OCI-LY7 (cell line): ENCODE results near the gene KIF1B. TPM values are rescaled to one million over a fixed set of nuclear protein-coding genes. Genes with fewer than 3 reads are reported as not detected.

Experiments used
- BruUV-seq: library from RNA; stranded (reverse); fragments of 400-500 nt; replicated peaks from 2 replicates; lab custom pipeline; 2021; lab: Mats Ljungman, UMichigan
- CTCF ChIA-PET: fragments of 300-600 bp; sonication (Branson Sonifier 250); formaldehyde crosslinking; loops from one replicate; lab custom pipeline; 2022; ENCODE audit warnings: antibody characterized with exemption; ENCODE audit not compliant: unreplicated experiment; lab: Charles Lee
- POLR2A ChIA-PET: fragments of 300-600 bp; sonication (Branson Sonifier 250); formaldehyde crosslinking; loops from one replicate; lab custom pipeline; 2022; ENCODE audit warnings: antibody characterized with exemption; lab: Charles Lee
- DNase-seq: peaks from one replicate; pipeline ENCODE4 v3.0.0-alpha.2; 2015; ENCODE audit warnings: low spot score
- H2AFZ ChIP-seq: fragments of 200-600 bp; sonication (generic), shearing (Covaris generic); 2 replicates; pipeline ENCODE4 v1.6.1; 2014; ENCODE audit warnings: mild to moderate bottlenecking, antibody characterized with exemption, low read length, moderate library complexity
- H3K27ac ChIP-seq: fragments of 200-600 bp; sonication (generic); 2 replicates; pipeline ENCODE4 v1.5.1; 2014; ENCODE audit warnings: mixed run types, low read depth, mild to moderate bottlenecking, moderate library complexity, low read length, inconsistent platforms; ENCODE audit not compliant: poor library complexity, severe bottlenecking
- H3K36me3 ChIP-seq: fragments of 200-600 bp; sonication (generic); 2 replicates; pipeline ENCODE4 v1.6.1; 2014; ENCODE audit warnings: mild to moderate bottlenecking, antibody characterized with exemption, low read length, moderate library complexity, mixed read lengths; ENCODE audit not compliant: insufficient read depth
- H3K4me1 ChIP-seq: fragments of 200-600 bp; sonication (generic); 2 replicates; pipeline ENCODE4 v1.5.1; 2014; ENCODE audit warnings: mild to moderate bottlenecking, low read length; ENCODE audit not compliant: insufficient read depth, poor library complexity, severe bottlenecking
- H3K4me2 ChIP-seq: fragments of 200-600 bp; sonication (generic); 2 replicates; pipeline ENCODE4 v1.6.1; 2014; ENCODE audit warnings: mild to moderate bottlenecking, low read length
- H3K4me3 ChIP-seq: fragments of 200-600 bp; sonication (generic); 2 replicates; pipeline ENCODE4 v1.5.1; 2014; ENCODE audit warnings: mild to moderate bottlenecking, low read depth, low read length; ENCODE audit not compliant: poor library complexity, severe bottlenecking
- H3K79me2 ChIP-seq: fragments of 200-600 bp; sonication (generic); 2 replicates; pipeline ENCODE4 v1.6.1; 2016; ENCODE audit warnings: low read depth, mild to moderate bottlenecking, low read length, moderate library complexity, mixed read lengths; ENCODE audit not compliant: insufficient read depth
- H3K9me2 ChIP-seq: fragments of 200-600 bp; sonication (generic); 2 replicates; pipeline ENCODE4 v1.6.1; 2016; ENCODE audit warnings: mild to moderate bottlenecking, low read length, mixed read lengths; ENCODE audit not compliant: insufficient read depth
- H3K9me3 ChIP-seq: fragments of 200-600 bp; sonication (generic); 2 replicates; pipeline ENCODE4 v1.6.1; 2014; ENCODE audit warnings: mild to moderate bottlenecking, mixed run types, low read length, mixed read lengths
- H4K20me1 ChIP-seq: fragments of 200-600 bp; sonication (generic); 2 replicates; pipeline ENCODE4 v1.6.1; 2014; ENCODE audit warnings: mild to moderate bottlenecking, antibody characterized with exemption, low read length, moderate library complexity, mixed read lengths; ENCODE audit not compliant: insufficient read depth
- EZH2phosphoT487 ChIP-seq: fragments of 200-600 bp; sonication (generic); IDR thresholded peaks from 2 replicates; pipeline ENCODE4 v1.6.1; 2018; ENCODE audit warnings: low read depth, borderline replicate concordance, mild to moderate bottlenecking, mixed run types, antibody characterized with exemption, low read length, moderate library complexity, mixed read lengths
- intact Hi-C: fragments of 100-400 bp; cut with micrococcal nuclease; formaldehyde crosslinking; loops from one replicate; pipeline ENCODE4 v1.10.0; 2022; ENCODE audit not compliant: unreplicated experiment
- total RNA-seq, 2 experiments: library from RNA; depleted of rRNA in 1 of 2; stranded (reverse); fragments of >200 nt in 1 of 2; shearing (Covaris generic) in 1 of 2; gene quantifications; 2 replicates each; pipeline ENCODE4 v1.2.3, GENCODE V29; 2014 to 2022
- TF ChIP-seq, protein P1 (sequence below): fragments of 200-600 bp; sonication (generic); conservative IDR thresholded peaks from 2 replicates; pipeline ENCODE4 v1.5.1; 2014; ENCODE audit warnings: mild to moderate bottlenecking, antibody characterized with exemption, low read length, moderate library complexity, mixed read lengths

KIF1B gene
- total RNA-seq, 2 experiments from 2014 or later = 3.8 to 4.8 TPM

DNA sequence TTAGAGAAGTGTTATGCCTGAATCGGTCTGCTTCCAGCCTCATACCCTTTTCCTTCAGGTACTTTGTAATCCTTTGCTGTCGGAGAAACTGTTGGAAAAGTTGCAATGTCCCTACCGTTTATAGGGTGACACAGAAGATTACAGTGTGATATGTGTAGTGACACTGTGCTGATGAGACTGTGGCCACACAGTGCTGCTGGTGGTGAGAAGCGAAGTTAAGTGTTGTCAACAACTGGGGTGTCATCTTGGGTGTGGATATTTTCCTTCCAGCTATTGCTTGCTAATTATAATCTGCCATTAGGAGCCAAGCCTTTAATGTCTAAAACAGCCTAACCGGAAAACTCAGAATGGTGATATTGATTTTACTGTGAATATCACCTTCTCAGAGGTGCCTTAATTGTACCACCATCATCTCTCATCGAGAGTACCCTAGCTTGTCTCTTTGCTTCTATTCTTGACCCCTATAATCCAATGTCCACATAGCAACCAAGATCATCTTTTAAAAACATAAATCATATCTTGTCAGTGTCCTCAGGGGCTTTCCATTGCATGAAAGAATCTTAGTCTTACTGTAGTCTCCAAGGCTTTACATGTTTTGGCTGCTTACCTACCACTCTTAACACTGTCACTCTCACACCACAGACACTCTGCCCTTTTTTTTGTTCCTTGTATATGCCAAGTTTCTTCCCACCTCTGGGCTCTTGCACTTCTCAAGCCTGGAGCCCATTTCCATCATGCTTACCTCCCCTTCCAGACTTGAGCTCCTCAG is 99.1 kb downstream of the KIF1B start:
- DNase-seq = no peak
- ChIA-PET POLR2A (no interaction called here), CTCF (no interaction called here)
- Histone ChIP-seq H3K9me2 (no peaks in the 10 kb centered on the region), H3K4me2 (no peak overlapping the region), H3K36me3 (no peaks in the 10 kb centered on the region), H3K4me3 (no peak overlapping the region), H3K9me3 (no peaks in the 10 kb centered on the region), H3K79me2 (no peaks in the 10 kb centered on the region), H3K27ac (no peak overlapping the region), H4K20me1 (no peaks in the 10 kb centered on the region), H2AFZ (no peak overlapping the region), H3K4me1 (peaks cover 9% of the 10 kb centered on the region)
- TF ChIP-seq, protein P1, sequence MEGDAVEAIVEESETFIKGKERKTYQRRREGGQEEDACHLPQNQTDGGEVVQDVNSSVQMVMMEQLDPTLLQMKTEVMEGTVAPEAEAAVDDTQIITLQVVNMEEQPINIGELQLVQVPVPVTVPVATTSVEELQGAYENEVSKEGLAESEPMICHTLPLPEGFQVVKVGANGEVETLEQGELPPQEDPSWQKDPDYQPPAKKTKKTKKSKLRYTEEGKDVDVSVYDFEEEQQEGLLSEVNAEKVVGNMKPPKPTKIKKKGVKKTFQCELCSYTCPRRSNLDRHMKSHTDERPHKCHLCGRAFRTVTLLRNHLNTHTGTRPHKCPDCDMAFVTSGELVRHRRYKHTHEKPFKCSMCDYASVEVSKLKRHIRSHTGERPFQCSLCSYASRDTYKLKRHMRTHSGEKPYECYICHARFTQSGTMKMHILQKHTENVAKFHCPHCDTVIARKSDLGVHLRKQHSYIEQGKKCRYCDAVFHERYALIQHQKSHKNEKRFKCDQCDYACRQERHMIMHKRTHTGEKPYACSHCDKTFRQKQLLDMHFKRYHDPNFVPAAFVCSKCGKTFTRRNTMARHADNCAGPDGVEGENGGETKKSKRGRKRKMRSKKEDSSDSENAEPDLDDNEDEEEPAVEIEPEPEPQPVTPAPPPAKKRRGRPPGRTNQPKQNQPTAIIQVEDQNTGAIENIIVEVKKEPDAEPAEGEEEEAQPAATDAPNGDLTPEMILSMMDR = no peak
- TF ChIP-seq EZH2phosphoT487 = no peak
- intact Hi-C loops = no loop called here
- no TSS peak for BruUV-seq

DNA sequence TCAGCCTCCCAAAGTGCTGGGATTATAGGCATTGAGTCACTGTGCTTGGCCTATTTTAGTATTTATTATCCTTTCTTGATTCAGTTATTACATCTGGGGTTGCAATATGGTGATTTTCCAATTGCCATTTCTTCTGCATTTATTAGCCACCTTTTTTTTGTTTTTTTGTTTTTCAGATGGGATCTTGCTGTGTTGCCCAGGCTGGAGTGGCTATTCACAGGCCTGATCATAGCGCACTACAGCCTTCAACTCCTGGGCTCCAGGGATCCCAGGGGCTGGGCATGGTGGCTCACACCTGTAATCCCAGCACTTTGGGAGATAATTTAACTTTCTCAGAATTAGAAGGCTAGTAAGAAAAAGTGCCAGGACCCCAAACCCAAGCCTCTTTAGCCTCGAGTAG is 106.4 kb downstream of the KIF1B start:
- Histone ChIP-seq H3K36me3 (no peaks in the 10 kb centered on the region), H2AFZ (no peak overlapping the region), H3K4me3 (no peak overlapping the region), H3K9me2 (no peaks in the 10 kb centered on the region), H3K79me2 (no peaks in the 10 kb centered on the region), H4K20me1 (no peaks in the 10 kb centered on the region), H3K4me1 (no peaks in the 10 kb centered on the region), H3K4me2 (no peak overlapping the region), H3K9me3 (no peaks in the 10 kb centered on the region), H3K27ac (no peak overlapping the region)
- intact Hi-C loops = no loop called here
- BruUV-seq = no TSS peak
- DNase-seq = no peak
- ChIA-PET CTCF (no interaction called here), POLR2A (interaction anchor here (0.6 kb wide), 1 partner anchor 513 kb away, joined by 3 read pairs; no protein-coding TSS in a partner anchor)
- TF ChIP-seq, protein P1 = no peak
- TF ChIP-seq EZH2phosphoT487 = no peak

DNA sequence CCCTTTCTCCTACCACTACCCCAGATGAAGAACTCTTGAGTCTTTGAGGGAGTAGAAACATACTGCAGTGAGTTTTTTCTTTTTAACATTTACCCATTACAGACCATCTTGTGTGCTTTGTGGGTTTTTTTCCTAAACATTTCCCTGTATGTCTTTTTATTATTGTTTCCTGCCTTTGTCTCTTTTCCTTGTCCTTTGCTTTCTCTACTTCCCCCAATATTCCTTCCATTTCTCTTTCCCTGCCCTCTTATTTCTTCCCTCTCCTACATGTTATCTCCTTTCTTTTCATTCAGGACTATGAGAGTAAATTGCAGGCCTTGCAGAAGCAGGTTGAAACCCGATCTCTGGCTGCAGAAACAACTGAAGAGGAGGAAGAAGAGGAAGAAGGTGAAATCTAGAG is 109.4 kb downstream of the KIF1B start:
- Histone ChIP-seq H3K4me3 (no peak overlapping the region), H2AFZ (no peak overlapping the region), H4K20me1 (no peaks in the 10 kb centered on the region), H3K36me3 (no peaks in the 10 kb centered on the region), H3K79me2 (no peaks in the 10 kb centered on the region), H3K9me3 (no peaks in the 10 kb centered on the region), H3K9me2 (no peaks in the 10 kb centered on the region), H3K4me1 (no peaks in the 10 kb centered on the region), H3K4me2 (no peak overlapping the region), H3K27ac (no peak overlapping the region)
- POLR2A ChIA-PET = no interaction called here
- CTCF ChIA-PET = no interaction called here
- intact Hi-C loops = no loop called here
- no TSS peak for BruUV-seq
- DNase-seq = no peak
- TF ChIP-seq, protein P1 = no peak
- no peak for TF ChIP-seq EZH2phosphoT487
